Measurements from ENCODE around the gene EMILIN2. TPM values are rescaled to one million over a fixed set of nuclear protein-coding genes. Genes with fewer than 3 reads are reported as not detected.

EMILIN2 gene
- total RNA-seq, 1 experiment from 2014 or later: 20.0 TPM

- H2BK20ac ChIP-seq (ENCODE audit: low read depth, low read length, poor library complexity, severe bottlenecking): no peak overlapping the region
- peak overlapping the region in 1 of 3 experiments; percentile 63; a peak in 1 of 7 replicates for H3K27ac Mint-ChIP-seq
- no peak overlapping the region for H3T11ph ChIP-seq (ENCODE audit: low read length)
Observed at GRCh38 chr18:2891526-2892431, 45.0 kb downstream of the EMILIN2 start.

More at GRCh38 chr18:2891526-2892431, 45.0 kb downstream of the EMILIN2 start:
- H2BK5ac ChIP-seq (ENCODE audit: insufficient read length, low read length): no peak overlapping the region
- no peak overlapping the region for H2BK15ac ChIP-seq (ENCODE audit: low read depth, low read length)
- Mint-ChIP-seq H3K36me3 (ENCODE audit: insufficient read depth in 1 of 3, low read depth in 3 of 3) (peaks cover 4 to 22% (median 9%) of the 10 kb centered on the region in 3 experiments; a peak in 4 of 7 replicates), H3K4me1 (peaks cover 17 to 20% of the 10 kb centered on the region in 2 experiments), H3K27me3 (ENCODE audit: low read depth) (peaks cover 10% of the 10 kb centered on the region), H3K4me3 (no peak overlapping the region), H3K9me3 (peaks cover 9 to 16% of the 10 kb centered on the region in 2 experiments)
- H2BK120ac ChIP-seq (ENCODE audit: low read depth, low read length, poor library complexity, severe bottlenecking): no peak overlapping the region
- H3K56ac ChIP-seq (ENCODE audit: insufficient read length, low read depth, low read length): no peak overlapping the region
- no peak overlapping the region for H3K9ac ChIP-seq (ENCODE audit: extremely low read depth, insufficient read length, low read length)
- no peaks in the 10 kb centered on the region for H3K9me3 ChIP-seq (ENCODE audit: control insufficient read depth, low read depth, low read length)
- H4K5ac ChIP-seq (ENCODE audit: insufficient read length, low read depth, low read length): no peak overlapping the region
- H2AFZ ChIP-seq (ENCODE audit: low read length): no peak overlapping the region
- WGBS (ENCODE audit: extremely low coverage, insufficient read length, low lambda C conversion rate): no CpG with 5 or more reads among the region's 20 CpGs
- no peak overlapping the region for H2AK5ac ChIP-seq (ENCODE audit: insufficient read length, low read length)
- no peaks in the 10 kb centered on the region for H3K79me2 ChIP-seq (ENCODE audit: insufficient read depth, low read length)
- H3K23me2 ChIP-seq (ENCODE audit: insufficient read length, low read depth, low read length, poor library complexity, severe bottlenecking): no peaks in the 10 kb centered on the region
- no peak overlapping the region for H3K23ac ChIP-seq (ENCODE audit: insufficient read length, low read depth, low read length)
- no peaks in the 10 kb centered on the region for H3K79me1 ChIP-seq (ENCODE audit: insufficient read depth, low read depth, low read length, poor library complexity, severe bottlenecking)
- H3K4me1 ChIP-seq (ENCODE audit: insufficient read depth, low read length): no peaks in the 10 kb centered on the region; the same call in 1 of the 2 replicates
- H3K4me2 ChIP-seq (ENCODE audit: insufficient read depth, insufficient read length, low read length): no peak overlapping the region
- no peak for TF ChIP-seq CTCF (conservative IDR thresholded peaks at IDR 0.05)
- H4K91ac ChIP-seq (ENCODE audit: insufficient read length, low read depth, low read length): no peak overlapping the region
- H3K27me3 ChIP-seq (ENCODE audit: insufficient read depth, low read length): no peaks in the 10 kb centered on the region
- DNase-seq: no peak
- no peak overlapping the region for H3K4ac ChIP-seq (ENCODE audit: low read depth, low read length)
- H3K14ac ChIP-seq (ENCODE audit: insufficient read depth, low read length): no peak overlapping the region
- no peak overlapping the region for H4K8ac ChIP-seq (replicated peaks; ENCODE audit: insufficient read length, low read depth, low read length)
- no peak overlapping the region for H2BK12ac ChIP-seq (ENCODE audit: insufficient read length, low read depth, low read length)
- H4K20me1 ChIP-seq (ENCODE audit: control insufficient read depth, insufficient read depth, insufficient read length): no peaks in the 10 kb centered on the region
- H3K27ac ChIP-seq (ENCODE audit: insufficient read length, low read depth, low read length): no peak overlapping the region
- no peak overlapping the region for H3K18ac ChIP-seq (ENCODE audit: insufficient read length, low read depth, low read length)
